HUES64 (cell line): Measurements from ENCODE around the gene CDC34.

ENCODE experiments used
- H3K27ac ChIP-seq: 2 replicates; pipeline ENCODE4 v1.7.0; 2013; ENCODE audit warnings: low read depth, low read length, inconsistent platforms
- H3K27me3 ChIP-seq: 2 replicates; pipeline ENCODE4 v1.6.1; 2013; ENCODE audit warnings: mild to moderate bottlenecking, low read length; ENCODE audit not compliant: insufficient read depth
- H3K36me3 ChIP-seq: 2 replicates; pipeline ENCODE4 v1.6.1; 2013; ENCODE audit warnings: mild to moderate bottlenecking, low read length; ENCODE audit not compliant: insufficient read depth
- H3K4me1 ChIP-seq: 2 replicates; pipeline ENCODE4 v1.6.1; 2013; ENCODE audit warnings: mild to moderate bottlenecking, low read length, moderate library complexity; ENCODE audit not compliant: insufficient read depth
- H3K4me3 ChIP-seq: 2 replicates; pipeline ENCODE4 v1.5.1; 2013; ENCODE audit warnings: mild to moderate bottlenecking, low read length, moderate library complexity
- H3K9ac ChIP-seq: 2 replicates; pipeline ENCODE4 v1.6.1; 2013; ENCODE audit warnings: mild to moderate bottlenecking, low read depth, low read length
- H3K9me3 ChIP-seq: 2 replicates; pipeline ENCODE4 v1.6.1; 2013; ENCODE audit warnings: low read depth, low read length; ENCODE audit not compliant: insufficient read depth
- WGBS: fragments of 150-250, 120-280 bp; methylation state at CpG from one replicate; pipeline ENCODE4 v1.1.7; 2013; ENCODE audit warnings: missing lambda C conversion rate; 5-methylcytosine and 5-hydroxymethylcytosine counted together

Gene CDC34

GRCh38 chr19:585551-586110 lies 54.1 kb downstream of the CDC34 start:
- H3K9me3 ChIP-seq: no peaks in the 10 kb centered on the region
- no peak overlapping the region for H3K9ac ChIP-seq
- H3K27me3 ChIP-seq: peaks cover 24% of the 10 kb centered on the region
- no peaks in the 10 kb centered on the region for H3K4me1 ChIP-seq
- H3K4me3 ChIP-seq: no peak overlapping the region
- H3K36me3 ChIP-seq: peaks cover 20% of the 10 kb centered on the region
- WGBS: 80% methylated on average over 10 of the region's 10 CpGs
- H3K27ac ChIP-seq: no peak overlapping the region

GRCh38 chr19:588093-588740 lies 56.7 kb downstream of the CDC34 start:
- Histone ChIP-seq H3K36me3 (no peaks in the 10 kb centered on the region), H3K27ac (no peak overlapping the region), H3K9me3 (no peaks in the 10 kb centered on the region), H3K4me3 (no peak overlapping the region; the same call in 1 of the 2 replicates), H3K27me3 (peaks cover 47% of the 10 kb centered on the region), H3K9ac (no peak overlapping the region), H3K4me1 (no peaks in the 10 kb centered on the region)
- WGBS: 12% methylated on average over 41 of the region's 41 CpGs

- H3K9ac ChIP-seq: no peak overlapping the region
- peak overlapping the region; percentile 42; the same call in 1 of the 2 replicates for H3K4me3 ChIP-seq
- no peaks in the 10 kb centered on the region for H3K9me3 ChIP-seq
- H3K36me3 ChIP-seq: no peaks in the 10 kb centered on the region
- 18% methylated on average over 51 of the region's 54 CpGs for WGBS
- peaks cover 52% of the 10 kb centered on the region for H3K27me3 ChIP-seq
- H3K27ac ChIP-seq: no peak overlapping the region
- H3K4me1 ChIP-seq: no peaks in the 10 kb centered on the region
Observed at GRCh38 chr19:588741-589692, 57.5 kb downstream of the CDC34 start.

- no peaks in the 10 kb centered on the region for H3K9me3 ChIP-seq
- H3K9ac ChIP-seq: no peak within 1 kb of the TSS
- WGBS: under 1% methylated on average over 94 of the region's 132 CpGs
- peak within 1 kb of the TSS; percentile 42 for H3K4me3 ChIP-seq
- H3K27ac ChIP-seq: no peak within 1 kb of the TSS
- H3K4me1 ChIP-seq: no peaks in the 10 kb centered on the region
- peaks cover 56% of the 10 kb centered on the region for H3K27me3 ChIP-seq
- no peaks in the 10 kb centered on the region for H3K36me3 ChIP-seq
Observed at GRCh38 chr19:589693-590395, 58.3 kb downstream of the CDC34 start, which contains the start of gene HCN2. HCN2 (plus strand) TSS chr19:589881; CDS start chr19:589946, 65 bp downstream.

- peak overlapping the region; percentile 32 for H3K4me3 ChIP-seq
- no peaks in the 10 kb centered on the region for H3K4me1 ChIP-seq
- H3K36me3 ChIP-seq: no peaks in the 10 kb centered on the region
- no peak overlapping the region for H3K27ac ChIP-seq
- no peak overlapping the region for H3K9ac ChIP-seq
- H3K9me3 ChIP-seq: no peaks in the 10 kb centered on the region
- H3K27me3 ChIP-seq: peaks cover 56% of the 10 kb centered on the region
- WGBS: 3% methylated on average over 50 of the region's 50 CpGs
Observed at GRCh38 chr19:590396-590745, 58.8 kb downstream of the CDC34 start.

- Histone ChIP-seq H3K27ac (no peak overlapping the region), H3K36me3 (no peaks in the 10 kb centered on the region), H3K4me3 (peak overlapping the region; percentile 32; the same call in 1 of the 2 replicates), H3K9ac (no peak overlapping the region), H3K4me1 (no peaks in the 10 kb centered on the region), H3K27me3 (peaks cover 56% of the 10 kb centered on the region), H3K9me3 (no peaks in the 10 kb centered on the region)
- 12% methylated on average over 40 of the region's 41 CpGs for WGBS
Observed at GRCh38 chr19:590750-591098, 59.2 kb downstream of the CDC34 start.

GRCh38 chr19:591099-591958 lies 59.8 kb downstream of the CDC34 start:
- H3K27ac ChIP-seq: no peak overlapping the region
- no peak overlapping the region for H3K9ac ChIP-seq
- H3K27me3 ChIP-seq: peaks cover 56% of the 10 kb centered on the region
- H3K9me3 ChIP-seq: no peaks in the 10 kb centered on the region
- H3K4me1 ChIP-seq: no peaks in the 10 kb centered on the region
- 34% methylated on average over 75 of the region's 75 CpGs for WGBS
- H3K4me3 ChIP-seq: no peak overlapping the region; the same call in 1 of the 2 replicates
- H3K36me3 ChIP-seq: no peaks in the 10 kb centered on the region
